SK-N-MC (cell line): ENCODE results near the gene ARHGAP30.

Experiments
- EZH2 ChIP-seq: fragments of 200-600 bp; sonication (generic); IDR thresholded peaks from one replicate; pipeline ENCODE4 v1.6.1; 2017; ENCODE audit warnings: antibody characterized with exemption
- POLR2AphosphoS5 ChIP-seq: IDR thresholded peaks from 2 replicates; pipeline ENCODE4 v1.6.1; 2012; ENCODE audit warnings: mild to moderate bottlenecking, low read depth, low read length, borderline replicate concordance

- TF ChIP-seq EZH2 (no peak), POLR2AphosphoS5 (no peak)
Measured at GRCh38 chr1:161094481-161094880, 24.8 kb upstream of the ARHGAP30 start.
